Measurements from ENCODE around the gene EYA2. TPM values are rescaled to one million over a fixed set of nuclear protein-coding genes. Genes with fewer than 3 reads are reported as not detected.

EYA2 gene
- total RNA-seq, 1 donor from 2014 or later = 8.1 TPM

DNA sequence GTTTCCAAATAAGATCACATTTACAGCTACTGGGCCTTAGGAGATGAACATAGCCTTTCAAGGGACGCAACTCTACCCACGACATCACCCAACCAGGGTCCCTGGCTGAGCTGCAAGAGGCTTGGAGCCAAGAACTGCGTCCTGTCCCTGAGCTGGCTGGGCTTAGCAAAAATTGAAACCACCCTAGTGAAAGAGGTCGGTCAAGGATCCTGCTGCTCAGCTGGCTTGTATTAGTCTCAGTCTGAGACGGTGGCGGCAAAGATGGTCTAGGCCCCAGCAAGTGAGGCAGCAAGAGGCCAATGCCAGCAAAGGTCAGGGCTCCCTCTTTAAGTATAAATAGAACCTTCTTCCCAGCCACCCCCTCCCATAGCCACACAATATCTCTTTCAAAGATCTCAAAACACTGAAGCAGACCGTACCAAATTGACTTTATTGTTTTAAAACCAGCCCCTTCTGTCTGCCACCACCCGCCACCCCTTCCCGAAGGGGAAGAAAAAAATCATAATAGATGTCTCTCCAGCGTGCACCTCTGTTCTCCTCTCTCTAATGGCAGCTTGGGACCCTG lies 140.5 kb downstream of the EYA2 start:
- no peaks in the 10 kb centered on the region for H3K27me3 Mint-ChIP-seq
- no peak overlapping the region for H3K4me3 Mint-ChIP-seq
- DNase-seq (ENCODE audit: extremely low spot score, unreplicated experiment) = no peak
- H3K27ac Mint-ChIP-seq = no peak overlapping the region
- no peaks in the 10 kb centered on the region for H3K36me3 Mint-ChIP-seq
- TF ChIP-seq, protein P1, sequence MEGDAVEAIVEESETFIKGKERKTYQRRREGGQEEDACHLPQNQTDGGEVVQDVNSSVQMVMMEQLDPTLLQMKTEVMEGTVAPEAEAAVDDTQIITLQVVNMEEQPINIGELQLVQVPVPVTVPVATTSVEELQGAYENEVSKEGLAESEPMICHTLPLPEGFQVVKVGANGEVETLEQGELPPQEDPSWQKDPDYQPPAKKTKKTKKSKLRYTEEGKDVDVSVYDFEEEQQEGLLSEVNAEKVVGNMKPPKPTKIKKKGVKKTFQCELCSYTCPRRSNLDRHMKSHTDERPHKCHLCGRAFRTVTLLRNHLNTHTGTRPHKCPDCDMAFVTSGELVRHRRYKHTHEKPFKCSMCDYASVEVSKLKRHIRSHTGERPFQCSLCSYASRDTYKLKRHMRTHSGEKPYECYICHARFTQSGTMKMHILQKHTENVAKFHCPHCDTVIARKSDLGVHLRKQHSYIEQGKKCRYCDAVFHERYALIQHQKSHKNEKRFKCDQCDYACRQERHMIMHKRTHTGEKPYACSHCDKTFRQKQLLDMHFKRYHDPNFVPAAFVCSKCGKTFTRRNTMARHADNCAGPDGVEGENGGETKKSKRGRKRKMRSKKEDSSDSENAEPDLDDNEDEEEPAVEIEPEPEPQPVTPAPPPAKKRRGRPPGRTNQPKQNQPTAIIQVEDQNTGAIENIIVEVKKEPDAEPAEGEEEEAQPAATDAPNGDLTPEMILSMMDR (conservative IDR thresholded peaks at IDR 0.05) = no peak
- peaks cover 31% of the 10 kb centered on the region for H3K4me1 Mint-ChIP-seq (ENCODE audit: unreplicated experiment)
- peaks cover 8% of the 10 kb centered on the region for H3K9me3 Mint-ChIP-seq

DNA sequence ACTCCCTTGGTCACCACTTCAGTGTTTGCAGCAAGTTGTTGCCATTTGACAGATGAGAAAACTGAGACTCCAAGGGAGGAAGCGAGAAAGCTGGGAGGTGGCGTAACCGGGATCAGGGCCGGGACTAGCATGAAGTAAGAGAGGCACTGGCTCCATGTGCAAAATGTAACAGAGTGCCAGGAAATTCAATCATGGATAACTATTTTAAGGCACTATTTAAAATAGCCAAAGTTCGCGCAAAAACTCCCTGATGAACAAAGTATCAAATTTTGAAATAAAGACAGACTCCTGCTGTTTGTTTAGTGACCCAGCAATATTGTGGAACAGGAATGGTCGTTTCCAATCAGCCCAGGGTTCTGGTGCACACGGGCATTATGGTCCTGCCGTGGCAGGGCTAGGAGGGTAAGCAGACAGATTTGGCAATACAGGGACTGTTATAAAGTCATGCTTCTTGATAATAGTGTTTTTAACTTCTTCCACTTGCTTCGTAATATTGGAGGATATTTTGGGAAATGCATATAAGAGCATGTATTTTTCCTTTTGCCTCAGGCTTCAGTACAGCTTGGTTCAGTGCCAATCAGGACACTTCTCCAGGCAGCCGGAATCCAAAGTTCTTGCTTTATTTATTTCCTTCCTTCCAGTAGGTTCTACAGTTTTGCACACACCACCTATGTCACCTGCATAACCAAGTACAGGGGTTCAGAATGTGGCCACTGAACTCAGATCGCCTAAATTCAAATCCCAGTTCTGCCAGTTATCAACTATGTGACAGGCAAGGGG lies 141.6 kb downstream of the EYA2 start:
- Mint-ChIP-seq H3K27ac (no peak overlapping the region), H3K4me1 (ENCODE audit: unreplicated experiment) (peaks cover 25% of the 10 kb centered on the region), H3K4me3 (no peak overlapping the region), H3K27me3 (peaks cover 2% of the 10 kb centered on the region), H3K36me3 (no peaks in the 10 kb centered on the region), H3K9me3 (peaks cover 8% of the 10 kb centered on the region)
- no peak for DNase-seq (ENCODE audit: extremely low spot score, unreplicated experiment)
- TF ChIP-seq, protein P1 (conservative IDR thresholded peaks at IDR 0.05) = no peak

DNA sequence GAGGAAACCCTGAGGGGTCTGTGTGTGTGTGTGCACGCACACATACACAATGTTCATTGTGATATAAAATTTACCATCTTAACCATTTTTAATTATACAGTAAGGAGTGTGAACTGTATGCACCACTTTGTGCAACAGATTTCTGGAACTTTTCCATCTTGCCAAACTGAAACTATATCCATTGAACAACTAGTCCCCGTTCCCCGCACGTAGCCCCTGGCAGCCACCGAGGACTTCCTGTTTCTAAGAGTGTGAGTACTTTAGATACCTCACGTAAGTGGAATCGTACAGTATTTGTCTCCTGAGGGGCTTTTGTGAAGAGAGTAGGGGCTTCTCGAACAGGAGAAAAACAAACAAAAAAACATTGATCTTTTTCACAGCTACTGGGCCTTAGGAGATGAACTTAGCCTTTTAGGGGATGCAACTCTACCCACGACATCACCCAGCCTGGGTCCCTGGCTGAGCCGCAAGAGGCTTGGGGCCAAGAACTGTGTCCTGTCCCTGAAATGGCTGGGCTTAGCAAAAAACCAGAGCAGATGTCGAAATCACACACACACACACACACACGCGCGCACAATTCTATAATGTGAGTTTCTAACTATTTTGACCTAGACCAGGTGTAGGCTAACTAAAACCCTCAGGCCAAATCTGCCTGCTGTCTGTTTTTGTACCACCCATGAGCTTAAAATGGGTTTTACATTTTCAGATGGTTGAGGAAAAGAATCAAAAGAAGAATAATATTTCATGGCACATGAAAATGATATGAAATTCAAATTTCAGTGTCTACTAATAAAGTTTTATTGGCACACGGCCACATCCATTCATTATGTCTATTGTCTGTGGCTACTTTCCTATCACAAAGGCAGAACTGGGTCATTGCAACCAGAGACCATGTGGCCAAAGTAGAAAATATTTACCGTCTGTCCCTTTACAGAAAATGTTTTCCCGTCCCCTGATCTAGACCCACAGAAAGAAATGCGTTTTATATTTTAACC lies 144.2 kb downstream of the EYA2 start:
- Mint-ChIP-seq H3K4me3 (no peak overlapping the region), H3K9me3 (peaks cover 8% of the 10 kb centered on the region), H3K27ac (no peak overlapping the region), H3K4me1 (ENCODE audit: unreplicated experiment) (peaks cover 16% of the 10 kb centered on the region), H3K27me3 (peaks cover 3% of the 10 kb centered on the region), H3K36me3 (no peaks in the 10 kb centered on the region)
- TF ChIP-seq, protein P1 (conservative IDR thresholded peaks at IDR 0.05) = no peak
- no peak for DNase-seq (ENCODE audit: extremely low spot score, unreplicated experiment)

DNA sequence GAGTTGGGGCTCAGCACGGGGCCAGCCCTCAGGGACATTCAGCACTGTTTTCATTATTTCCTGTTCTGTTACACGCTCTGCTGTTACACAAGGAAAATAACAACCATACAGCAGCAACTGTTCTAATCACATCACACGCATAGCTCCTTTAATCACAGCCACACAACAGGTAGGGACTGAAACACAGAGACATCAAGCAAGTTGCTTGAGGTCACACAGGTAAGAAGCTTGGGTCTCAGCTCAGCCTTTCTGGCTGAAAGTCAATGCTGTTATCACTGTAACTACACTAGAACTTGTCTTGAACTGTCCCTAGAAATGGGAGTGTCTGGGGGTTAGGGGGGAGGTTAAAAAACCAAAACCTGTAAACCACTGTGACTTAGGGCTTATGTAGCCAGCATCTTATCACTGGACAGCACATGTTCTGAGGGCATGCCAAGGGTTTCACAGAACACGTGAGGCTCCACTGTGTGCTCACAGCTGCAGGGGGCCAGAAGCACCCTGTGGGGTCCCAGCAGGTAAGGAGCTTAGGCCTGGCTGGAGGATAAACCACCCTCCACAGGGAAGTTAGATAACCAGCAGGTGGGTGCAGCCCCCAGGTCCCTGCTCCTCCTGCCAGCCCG lies 146.0 kb downstream of the EYA2 start:
- no peak overlapping the region for H3K27ac Mint-ChIP-seq
- TF ChIP-seq, protein P1 (conservative IDR thresholded peaks at IDR 0.05) = no peak
- peaks cover under 1% of the 10 kb centered on the region for H3K36me3 Mint-ChIP-seq
- peaks cover 7% of the 10 kb centered on the region for H3K4me1 Mint-ChIP-seq (ENCODE audit: unreplicated experiment)
- no peak for DNase-seq (ENCODE audit: extremely low spot score, unreplicated experiment)
- H3K9me3 Mint-ChIP-seq = peaks cover 19% of the 10 kb centered on the region
- H3K4me3 Mint-ChIP-seq = no peak overlapping the region
- peaks cover 3% of the 10 kb centered on the region for H3K27me3 Mint-ChIP-seq

DNA sequence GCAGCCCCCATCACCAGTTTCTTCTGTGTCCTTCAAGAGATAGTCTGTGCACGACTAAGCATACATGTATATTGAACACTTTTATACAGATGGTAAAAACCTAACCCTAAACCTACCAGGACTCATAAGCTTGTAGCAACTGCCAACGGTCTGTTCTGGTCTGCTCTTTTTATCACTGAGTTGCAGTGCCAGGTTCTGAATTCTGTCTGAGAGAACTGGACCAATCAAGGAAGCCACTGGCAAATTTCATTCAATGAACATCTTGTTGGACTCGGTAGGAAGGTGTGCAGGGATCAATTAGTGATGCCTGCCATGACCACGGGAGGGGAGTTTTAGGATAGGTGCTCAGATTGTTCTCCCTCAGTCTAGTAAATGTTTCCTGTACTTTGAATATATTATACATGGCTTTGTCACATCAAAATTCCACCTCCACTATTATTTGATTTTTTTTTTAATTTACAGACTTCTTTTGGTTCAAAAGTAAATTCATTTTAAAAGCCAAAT lies 146.8 kb downstream of the EYA2 start:
- TF ChIP-seq, protein P1 (conservative IDR thresholded peaks at IDR 0.05) = no peak
- Mint-ChIP-seq H3K27ac (no peak overlapping the region), H3K4me1 (ENCODE audit: unreplicated experiment) (peaks cover 6% of the 10 kb centered on the region), H3K36me3 (peaks cover 4% of the 10 kb centered on the region), H3K9me3 (peaks cover 22% of the 10 kb centered on the region), H3K4me3 (no peak overlapping the region), H3K27me3 (peaks cover 3% of the 10 kb centered on the region)
- no peak for DNase-seq (ENCODE audit: extremely low spot score, unreplicated experiment)

Measured in type B pancreatic cell (in vitro differentiated cells).